ENCODE data around the gene ADGRL3.
"Not testable (repeated sequence)": the region's sequence is repeated elsewhere in the genome, so short reads cannot be mapped to it uniquely, and the experiment has no call there.

The ADGRL3 gene

DNA sequence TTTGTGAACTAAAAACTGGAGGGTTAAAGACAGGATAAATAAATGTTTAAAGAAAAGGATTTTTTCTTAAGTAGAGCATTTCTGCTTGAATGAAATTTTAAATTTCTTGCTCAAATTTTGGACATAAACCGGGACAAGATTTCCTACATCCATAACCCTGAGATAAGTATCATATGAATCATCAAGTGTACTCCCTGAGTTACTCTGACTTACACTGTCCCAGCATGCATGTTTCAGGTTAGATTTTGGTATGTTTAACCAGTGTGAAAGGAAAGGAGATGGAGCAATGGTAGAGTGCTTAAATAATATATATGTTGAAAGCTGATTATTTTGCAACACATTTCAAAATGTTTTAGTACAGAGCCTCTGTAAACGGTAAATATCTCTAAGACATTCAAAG is 175.2 kb downstream of the ADGRL3 start:
- Histone ChIP-seq H3K27me3 (ENCODE audit: control insufficient read depth in 1 of 2, insufficient read depth in 2 of 2, low read length in 2 of 2) (no peaks in the 10 kb centered on the region), H3K9me3 (ENCODE audit: control insufficient read depth in 1 of 2, low read length in 2 of 2) (no peaks in the 10 kb centered on the region), H3K9ac (ENCODE audit: low read depth in 1 of 2, low read length in 2 of 2) (no peak overlapping the region), H3K4me1 (ENCODE audit: control insufficient read depth in 1 of 2, insufficient read depth in 2 of 2, low read length in 2 of 2) (no peaks in the 10 kb centered on the region), H3K36me3 (ENCODE audit: control insufficient read depth in 1 of 2, insufficient read depth in 2 of 2, low read length in 2 of 2) (no peaks in the 10 kb centered on the region), H3K27ac (ENCODE audit: low read depth, low read length) (no peak overlapping the region), H3K4me3 (ENCODE audit: low read depth in 1 of 2, low read length in 2 of 2) (no peak overlapping the region)

DNA sequence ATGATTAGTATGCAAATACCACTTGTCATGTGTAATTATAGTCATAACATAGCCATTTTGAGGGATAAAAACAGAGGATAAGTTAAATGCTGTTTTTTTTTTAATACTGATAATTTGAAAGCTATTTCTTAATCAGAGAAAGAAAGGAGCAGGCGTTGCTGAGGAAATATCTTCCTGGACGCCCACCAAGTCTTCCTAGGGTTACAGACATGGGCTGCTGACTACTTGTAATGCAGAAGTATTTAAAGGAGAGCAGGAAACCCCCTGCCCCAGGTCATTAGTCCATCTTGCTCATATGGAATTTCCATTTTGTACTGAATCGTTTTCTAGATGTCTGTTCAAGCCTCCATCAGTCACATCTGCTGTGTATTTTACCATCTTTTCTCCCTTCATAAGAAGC is 176.2 kb downstream of the ADGRL3 start:
- H3K27me3 ChIP-seq (ENCODE audit: control insufficient read depth in 1 of 2, insufficient read depth in 2 of 2, low read length in 2 of 2): no peaks in the 10 kb centered on the region
- no peaks in the 10 kb centered on the region for H3K36me3 ChIP-seq (ENCODE audit: control insufficient read depth in 1 of 2, insufficient read depth in 2 of 2, low read length in 2 of 2)
- no peak overlapping the region for H3K27ac ChIP-seq (ENCODE audit: low read depth, low read length)
- H3K4me1 ChIP-seq (ENCODE audit: control insufficient read depth in 1 of 2, insufficient read depth in 2 of 2, low read length in 2 of 2): no peaks in the 10 kb centered on the region
- no peak overlapping the region for H3K4me3 ChIP-seq (ENCODE audit: low read depth in 1 of 2, low read length in 2 of 2)
- H3K9me3 ChIP-seq (ENCODE audit: control insufficient read depth in 1 of 2, low read length in 2 of 2): no peaks in the 10 kb centered on the region
- H3K9ac ChIP-seq (ENCODE audit: low read depth in 1 of 2, low read length in 2 of 2): no peak overlapping the region

DNA sequence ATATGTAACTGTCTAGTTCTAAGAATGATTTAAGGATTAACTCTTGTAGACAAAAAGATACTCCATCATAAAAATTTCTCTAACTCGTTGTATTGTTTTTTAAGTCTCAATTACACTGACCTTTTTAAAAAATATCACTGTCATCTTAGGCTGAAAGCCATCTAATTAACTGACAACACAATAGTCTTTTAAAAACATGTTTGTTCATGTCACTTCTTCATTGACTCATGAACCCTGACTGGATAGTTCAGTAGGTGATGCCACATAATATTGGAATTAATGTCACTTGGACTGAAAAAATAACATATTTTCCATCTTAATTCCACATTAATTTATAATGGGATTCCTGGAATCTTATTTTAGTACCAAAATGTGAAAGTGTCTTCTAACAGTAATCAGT is 179.3 kb downstream of the ADGRL3 start:
- Histone ChIP-seq H3K36me3 (ENCODE audit: control insufficient read depth in 1 of 2, insufficient read depth in 2 of 2, low read length in 2 of 2) (no peaks in the 10 kb centered on the region), H3K4me1 (ENCODE audit: control insufficient read depth in 1 of 2, insufficient read depth in 2 of 2, low read length in 2 of 2) (no peaks in the 10 kb centered on the region), H3K27ac (ENCODE audit: low read depth, low read length) (no peak overlapping the region), H3K4me3 (ENCODE audit: low read depth in 1 of 2, low read length in 2 of 2) (no peak overlapping the region), H3K9me3 (ENCODE audit: control insufficient read depth in 1 of 2, low read length in 2 of 2) (no peaks in the 10 kb centered on the region), H3K9ac (ENCODE audit: low read depth in 1 of 2, low read length in 2 of 2) (no peak overlapping the region), H3K27me3 (ENCODE audit: control insufficient read depth in 1 of 2, insufficient read depth in 2 of 2, low read length in 2 of 2) (no peaks in the 10 kb centered on the region)

DNA sequence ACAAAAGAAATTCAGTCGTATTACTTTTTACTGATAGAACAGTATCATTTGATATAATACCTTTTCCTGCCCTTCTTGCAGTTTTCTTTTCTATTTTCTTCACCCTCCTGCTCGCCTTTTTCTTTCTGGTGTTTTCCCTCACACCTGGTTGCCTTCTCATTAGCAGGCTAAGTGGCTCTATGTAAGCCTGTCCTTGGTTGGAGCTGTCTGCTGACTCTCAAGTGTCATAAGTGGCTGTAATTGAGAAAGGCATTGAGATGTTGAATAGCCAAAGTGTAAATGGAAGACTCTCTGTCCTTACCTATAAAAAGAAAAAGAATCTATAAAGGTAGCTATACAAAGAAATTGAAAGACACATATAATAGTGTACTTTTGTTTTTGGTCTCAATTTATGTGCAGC is 180.7 kb downstream of the ADGRL3 start:
- H3K9me3 ChIP-seq (ENCODE audit: control insufficient read depth in 1 of 2, low read length in 2 of 2): no peaks in the 10 kb centered on the region
- no peak overlapping the region for H3K4me3 ChIP-seq (ENCODE audit: low read depth in 1 of 2, low read length in 2 of 2)
- no peaks in the 10 kb centered on the region for H3K36me3 ChIP-seq (ENCODE audit: control insufficient read depth in 1 of 2, insufficient read depth in 2 of 2, low read length in 2 of 2)
- H3K4me1 ChIP-seq (ENCODE audit: control insufficient read depth in 1 of 2, insufficient read depth in 2 of 2, low read length in 2 of 2): no peaks in the 10 kb centered on the region
- no peaks in the 10 kb centered on the region for H3K27me3 ChIP-seq (ENCODE audit: control insufficient read depth in 1 of 2, insufficient read depth in 2 of 2, low read length in 2 of 2)
- H3K9ac ChIP-seq (ENCODE audit: low read depth in 1 of 2, low read length in 2 of 2): no peak overlapping the region
- H3K27ac ChIP-seq (ENCODE audit: low read depth, low read length): no peak overlapping the region

DNA sequence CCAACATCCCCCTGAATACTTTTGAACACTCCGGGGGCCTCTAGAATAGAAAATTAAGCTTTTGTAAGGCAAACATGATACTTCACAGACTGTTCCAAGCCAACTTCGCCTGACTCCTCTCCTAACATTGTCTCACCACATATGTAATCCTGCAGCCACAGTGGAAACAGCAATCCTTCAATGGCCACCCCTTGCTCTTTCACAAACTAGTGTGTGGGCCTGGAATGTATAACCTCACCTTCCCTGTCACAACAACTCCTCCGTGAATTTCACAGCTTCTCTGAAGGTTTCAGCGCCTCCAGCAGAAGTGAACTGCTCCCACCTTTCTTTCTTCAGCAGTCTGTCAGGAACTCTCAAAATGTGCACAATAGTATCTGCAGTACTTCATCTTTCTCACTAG is 185.1 kb downstream of the ADGRL3 start:
- Histone ChIP-seq H3K27ac (ENCODE audit: low read depth, low read length) (no peak overlapping the region), H3K27me3 (ENCODE audit: control insufficient read depth in 1 of 2, insufficient read depth in 2 of 2, low read length in 2 of 2) (no peaks in the 10 kb centered on the region), H3K4me3 (ENCODE audit: low read depth in 1 of 2, low read length in 2 of 2) (no peak overlapping the region), H3K9me3 (ENCODE audit: control insufficient read depth in 1 of 2, low read length in 2 of 2) (no peaks in the 10 kb centered on the region), H3K36me3 (ENCODE audit: control insufficient read depth in 1 of 2, insufficient read depth in 2 of 2, low read length in 2 of 2) (no peaks in the 10 kb centered on the region), H3K4me1 (ENCODE audit: control insufficient read depth in 1 of 2, insufficient read depth in 2 of 2, low read length in 2 of 2) (no peaks in the 10 kb centered on the region), H3K9ac (ENCODE audit: low read depth in 1 of 2, low read length in 2 of 2) (no peak overlapping the region)

DNA sequence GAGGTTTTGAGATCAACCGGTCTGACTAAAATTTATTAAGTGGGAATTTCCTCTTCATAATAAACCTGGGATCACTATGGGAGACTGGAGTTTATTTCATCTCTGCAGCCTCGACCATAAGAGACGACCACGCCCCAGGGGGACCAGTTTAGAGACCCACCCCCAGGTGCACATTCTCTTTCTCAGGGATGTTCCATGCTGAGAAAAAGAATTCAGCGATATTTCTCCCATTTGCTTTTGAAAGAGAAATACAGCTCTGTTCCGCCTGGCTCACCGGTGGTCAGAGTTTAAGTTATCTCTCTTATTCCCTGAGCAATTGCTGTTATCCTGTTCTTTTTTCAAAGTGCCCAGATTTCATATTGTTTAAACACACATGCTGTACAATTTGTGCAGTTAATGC is 187.2 kb downstream of the ADGRL3 start:
- not testable (repeated sequence) for H3K4me1 ChIP-seq (ENCODE audit: control insufficient read depth in 1 of 2, insufficient read depth in 2 of 2, low read length in 2 of 2); H3K4me3 ChIP-seq (ENCODE audit: low read depth in 1 of 2, low read length in 2 of 2); H3K27me3 ChIP-seq (ENCODE audit: control insufficient read depth in 1 of 2, insufficient read depth in 2 of 2, low read length in 2 of 2); H3K27ac ChIP-seq (ENCODE audit: low read depth, low read length); H3K36me3 ChIP-seq (ENCODE audit: control insufficient read depth in 1 of 2, insufficient read depth in 2 of 2, low read length in 2 of 2); H3K9ac ChIP-seq (ENCODE audit: low read depth in 1 of 2, low read length in 2 of 2); H3K9me3 ChIP-seq (ENCODE audit: control insufficient read depth in 1 of 2, low read length in 2 of 2)

DNA sequence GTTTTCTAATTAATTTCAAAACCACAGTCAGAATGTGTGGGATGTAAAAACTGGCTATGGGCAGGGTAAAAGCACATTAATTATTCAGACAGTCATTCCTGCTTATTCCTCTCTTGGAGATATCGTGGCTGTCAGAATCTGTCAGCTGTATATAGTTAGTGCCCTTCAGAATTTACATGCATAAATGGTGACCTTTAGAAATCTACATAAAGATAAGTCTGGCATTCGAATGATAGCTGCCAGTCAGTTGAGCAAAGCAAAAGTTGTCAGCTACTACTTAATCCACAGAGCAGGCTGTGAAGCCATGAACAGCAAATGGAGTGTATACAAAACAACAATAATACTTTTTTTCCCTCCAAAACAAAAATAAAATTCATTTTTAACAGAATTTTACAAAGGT is 189.5 kb downstream of the ADGRL3 start:
- no peaks in the 10 kb centered on the region for H3K9me3 ChIP-seq (ENCODE audit: control insufficient read depth in 1 of 2, low read length in 2 of 2)
- H3K9ac ChIP-seq (ENCODE audit: low read depth in 1 of 2, low read length in 2 of 2): no peak overlapping the region
- H3K36me3 ChIP-seq (ENCODE audit: control insufficient read depth in 1 of 2, insufficient read depth in 2 of 2, low read length in 2 of 2): no peaks in the 10 kb centered on the region
- no peaks in the 10 kb centered on the region for H3K27me3 ChIP-seq (ENCODE audit: control insufficient read depth in 1 of 2, insufficient read depth in 2 of 2, low read length in 2 of 2)
- H3K4me1 ChIP-seq (ENCODE audit: control insufficient read depth in 1 of 2, insufficient read depth in 2 of 2, low read length in 2 of 2): no peaks in the 10 kb centered on the region
- H3K4me3 ChIP-seq (ENCODE audit: low read depth in 1 of 2, low read length in 2 of 2): no peak overlapping the region
- no peak overlapping the region for H3K27ac ChIP-seq (ENCODE audit: low read depth, low read length)

DNA sequence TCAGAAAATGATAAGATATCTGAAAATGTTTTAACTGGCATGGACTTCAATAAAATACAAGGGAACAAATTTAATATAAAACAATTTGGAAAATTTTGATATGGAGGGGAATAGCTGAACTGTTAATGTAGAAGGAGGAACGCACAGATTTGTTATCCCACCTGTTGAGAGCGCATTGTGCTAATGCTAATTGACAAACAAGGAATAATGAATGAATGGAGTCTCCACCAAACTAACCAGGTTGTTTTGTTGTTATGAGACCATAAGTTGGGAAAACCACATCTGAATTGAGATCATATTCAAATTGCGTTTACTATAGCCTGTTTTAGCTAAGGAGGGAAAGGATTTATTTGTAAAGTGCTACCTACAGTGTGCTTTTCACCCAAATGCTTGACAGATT is 195.6 kb downstream of the ADGRL3 start:
- Histone ChIP-seq H3K4me3 (ENCODE audit: low read depth in 1 of 2, low read length in 2 of 2) (no peak overlapping the region), H3K4me1 (ENCODE audit: control insufficient read depth in 1 of 2, insufficient read depth in 2 of 2, low read length in 2 of 2) (no peaks in the 10 kb centered on the region), H3K27me3 (ENCODE audit: control insufficient read depth in 1 of 2, insufficient read depth in 2 of 2, low read length in 2 of 2) (no peaks in the 10 kb centered on the region), H3K36me3 (ENCODE audit: control insufficient read depth in 1 of 2, insufficient read depth in 2 of 2, low read length in 2 of 2) (no peaks in the 10 kb centered on the region), H3K9me3 (ENCODE audit: control insufficient read depth in 1 of 2, low read length in 2 of 2) (no peaks in the 10 kb centered on the region), H3K9ac (ENCODE audit: low read depth in 1 of 2, low read length in 2 of 2) (no peak overlapping the region), H3K27ac (ENCODE audit: low read depth, low read length) (no peak overlapping the region)

DNA sequence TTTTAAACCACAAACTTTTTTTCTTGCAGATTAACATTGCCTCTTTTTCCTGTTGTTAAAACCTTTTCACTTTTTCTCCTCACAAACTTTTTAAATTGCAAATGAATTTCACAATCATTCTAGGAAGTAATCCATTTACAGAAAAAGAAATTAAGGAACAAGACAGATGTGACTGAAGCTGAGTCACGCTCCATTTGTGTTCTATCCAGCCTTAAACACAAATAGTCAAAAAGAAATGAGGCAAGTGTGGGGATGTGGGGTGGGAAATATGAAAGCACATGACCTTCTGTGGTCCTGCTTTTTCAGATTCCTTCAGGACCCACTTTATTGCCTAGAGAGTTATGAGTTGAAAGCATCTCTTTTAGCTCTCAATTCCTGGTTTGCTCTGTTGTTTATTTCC is 197.0 kb downstream of the ADGRL3 start:
- H3K36me3 ChIP-seq (ENCODE audit: control insufficient read depth in 1 of 2, insufficient read depth in 2 of 2, low read length in 2 of 2): no peaks in the 10 kb centered on the region

DNA sequence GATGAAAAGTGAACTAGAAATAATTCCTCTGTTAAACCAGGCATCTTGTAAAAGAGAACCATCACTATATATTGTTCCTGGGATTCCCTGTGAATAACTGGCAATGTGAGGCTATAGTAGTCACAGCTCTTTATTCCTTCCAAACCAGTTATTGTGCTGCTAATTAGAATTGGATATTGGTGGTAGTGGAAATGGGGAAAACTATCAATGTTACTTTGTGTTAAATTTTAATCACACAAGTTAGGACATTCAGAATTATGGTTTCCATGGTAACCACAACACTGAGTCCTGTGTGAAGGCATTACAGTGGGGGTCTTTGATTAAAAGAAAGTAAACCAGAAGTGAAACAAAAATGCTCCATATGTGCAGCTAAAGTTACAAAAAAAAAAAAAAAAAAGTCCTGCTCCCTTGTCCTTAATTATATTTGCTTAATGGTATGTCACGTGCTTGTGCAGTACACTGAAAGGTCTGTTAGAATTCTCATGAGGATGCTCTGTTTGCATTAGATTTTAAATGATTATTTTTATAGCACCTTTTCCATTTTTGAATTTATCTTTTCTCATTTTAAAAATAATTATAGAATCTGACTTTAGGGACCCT is 200.4 kb downstream of the ADGRL3 start:
- no peaks in the 10 kb centered on the region for H3K36me3 ChIP-seq (ENCODE audit: control insufficient read depth in 1 of 2, insufficient read depth in 2 of 2, low read length in 2 of 2)
- no peaks in the 10 kb centered on the region for H3K4me1 ChIP-seq (ENCODE audit: control insufficient read depth in 1 of 2, insufficient read depth in 2 of 2, low read length in 2 of 2)
- H3K9me3 ChIP-seq (ENCODE audit: control insufficient read depth in 1 of 2, low read length in 2 of 2): no peaks in the 10 kb centered on the region
- H3K9ac ChIP-seq (ENCODE audit: low read depth in 1 of 2, low read length in 2 of 2): no peak overlapping the region
- H3K27me3 ChIP-seq (ENCODE audit: control insufficient read depth in 1 of 2, insufficient read depth in 2 of 2, low read length in 2 of 2): no peaks in the 10 kb centered on the region
- H3K27ac ChIP-seq (ENCODE audit: low read depth, low read length): no peak overlapping the region
- no peak overlapping the region for H3K4me3 ChIP-seq (ENCODE audit: low read depth in 1 of 2, low read length in 2 of 2)

More for the DNA sequence above, 197.0 kb downstream of the ADGRL3 start:
- no peak overlapping the region for H3K9ac ChIP-seq (ENCODE audit: low read depth in 1 of 2, low read length in 2 of 2)
- no peaks in the 10 kb centered on the region for H3K4me1 ChIP-seq (ENCODE audit: control insufficient read depth in 1 of 2, insufficient read depth in 2 of 2, low read length in 2 of 2)
- H3K27me3 ChIP-seq (ENCODE audit: control insufficient read depth in 1 of 2, insufficient read depth in 2 of 2, low read length in 2 of 2): no peaks in the 10 kb centered on the region
- H3K9me3 ChIP-seq (ENCODE audit: control insufficient read depth in 1 of 2, low read length in 2 of 2): no peaks in the 10 kb centered on the region
- no peak overlapping the region for H3K27ac ChIP-seq (ENCODE audit: low read depth, low read length)
- no peak overlapping the region for H3K4me3 ChIP-seq (ENCODE audit: low read depth in 1 of 2, low read length in 2 of 2)

DNA sequence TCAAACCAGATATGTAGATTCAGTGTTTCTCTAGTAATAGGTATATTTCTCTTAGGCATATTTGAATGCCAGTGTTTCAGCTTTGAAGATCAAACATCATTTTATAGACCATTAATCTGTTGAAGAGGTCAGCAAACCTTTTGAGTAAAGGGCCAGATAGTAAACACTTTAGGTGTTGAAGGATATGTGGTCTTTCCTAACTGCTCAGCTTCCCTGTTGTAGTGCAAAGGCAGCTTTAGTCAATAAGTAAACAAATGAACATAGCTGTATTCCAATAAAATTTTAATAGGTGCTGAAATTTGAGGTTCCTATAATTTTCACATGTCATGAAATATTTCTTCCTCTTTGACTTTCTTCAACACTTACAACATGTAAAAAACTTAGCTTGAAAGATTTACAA is 201.6 kb downstream of the ADGRL3 start:
- Histone ChIP-seq H3K4me3 (ENCODE audit: low read depth in 1 of 2, low read length in 2 of 2) (no peak overlapping the region), H3K4me1 (ENCODE audit: control insufficient read depth in 1 of 2, insufficient read depth in 2 of 2, low read length in 2 of 2) (no peaks in the 10 kb centered on the region), H3K36me3 (ENCODE audit: control insufficient read depth in 1 of 2, insufficient read depth in 2 of 2, low read length in 2 of 2) (no peaks in the 10 kb centered on the region), H3K9me3 (ENCODE audit: control insufficient read depth in 1 of 2, low read length in 2 of 2) (no peaks in the 10 kb centered on the region), H3K27ac (ENCODE audit: low read depth, low read length) (no peak overlapping the region), H3K27me3 (ENCODE audit: control insufficient read depth in 1 of 2, insufficient read depth in 2 of 2, low read length in 2 of 2) (no peaks in the 10 kb centered on the region), H3K9ac (ENCODE audit: low read depth in 1 of 2, low read length in 2 of 2) (no peak overlapping the region)
